Astrocyte of the cerebellum (primary cell): ENCODE data around the gene HAPLN3.

Experiments used
- DNase-seq: peaks from one replicate; pipeline ENCODE4 v3.0.0-alpha.2; 2011; ENCODE audit warnings: low read depth
- H3K4me3 ChIP-seq: 2 replicates; pipeline ENCODE4 v1.5.1; 2011; ENCODE audit warnings: mild to moderate bottlenecking, low read depth, low read length, moderate library complexity
- in situ Hi-C: cut with HindIII; loops from 2 replicates; pipeline ENCODE4 v1.10.0; 2017; ENCODE audit warnings: low sequenced_read_pairs
- TF ChIP-seq, protein P1 (sequence below): IDR thresholded peaks from 2 replicates; pipeline ENCODE4 v1.5.1; 2012; ENCODE audit warnings: low read length, low read depth, moderate library complexity, mild to moderate bottlenecking; ENCODE audit errors: missing control alignments

The HAPLN3 gene

DNA sequence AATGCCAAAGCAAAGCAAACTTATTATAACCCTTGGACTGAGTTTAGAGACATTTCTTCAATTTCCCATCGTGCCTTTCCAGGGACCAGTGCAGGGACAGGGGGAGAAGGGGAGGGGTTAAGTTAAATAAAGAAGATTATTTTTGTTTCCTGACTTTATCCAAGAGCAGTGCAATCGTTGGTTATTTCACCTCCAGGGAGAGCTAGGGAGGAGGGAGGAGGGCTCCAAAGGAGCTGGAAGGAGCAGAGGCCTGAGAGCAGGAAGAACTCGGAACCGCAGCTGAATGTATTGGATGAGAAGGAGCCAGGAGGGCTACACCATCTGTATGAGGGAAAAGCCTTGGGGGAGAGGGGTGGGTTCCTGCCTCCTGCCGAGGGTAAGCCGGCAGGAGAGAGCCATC is 20.7 kb downstream of the HAPLN3 start:
- H3K4me3 ChIP-seq: no peak overlapping the region
- TF ChIP-seq, protein P1, sequence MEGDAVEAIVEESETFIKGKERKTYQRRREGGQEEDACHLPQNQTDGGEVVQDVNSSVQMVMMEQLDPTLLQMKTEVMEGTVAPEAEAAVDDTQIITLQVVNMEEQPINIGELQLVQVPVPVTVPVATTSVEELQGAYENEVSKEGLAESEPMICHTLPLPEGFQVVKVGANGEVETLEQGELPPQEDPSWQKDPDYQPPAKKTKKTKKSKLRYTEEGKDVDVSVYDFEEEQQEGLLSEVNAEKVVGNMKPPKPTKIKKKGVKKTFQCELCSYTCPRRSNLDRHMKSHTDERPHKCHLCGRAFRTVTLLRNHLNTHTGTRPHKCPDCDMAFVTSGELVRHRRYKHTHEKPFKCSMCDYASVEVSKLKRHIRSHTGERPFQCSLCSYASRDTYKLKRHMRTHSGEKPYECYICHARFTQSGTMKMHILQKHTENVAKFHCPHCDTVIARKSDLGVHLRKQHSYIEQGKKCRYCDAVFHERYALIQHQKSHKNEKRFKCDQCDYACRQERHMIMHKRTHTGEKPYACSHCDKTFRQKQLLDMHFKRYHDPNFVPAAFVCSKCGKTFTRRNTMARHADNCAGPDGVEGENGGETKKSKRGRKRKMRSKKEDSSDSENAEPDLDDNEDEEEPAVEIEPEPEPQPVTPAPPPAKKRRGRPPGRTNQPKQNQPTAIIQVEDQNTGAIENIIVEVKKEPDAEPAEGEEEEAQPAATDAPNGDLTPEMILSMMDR: no peak
- DNase-seq: no peak
- in situ Hi-C loops: no loop called here

DNA sequence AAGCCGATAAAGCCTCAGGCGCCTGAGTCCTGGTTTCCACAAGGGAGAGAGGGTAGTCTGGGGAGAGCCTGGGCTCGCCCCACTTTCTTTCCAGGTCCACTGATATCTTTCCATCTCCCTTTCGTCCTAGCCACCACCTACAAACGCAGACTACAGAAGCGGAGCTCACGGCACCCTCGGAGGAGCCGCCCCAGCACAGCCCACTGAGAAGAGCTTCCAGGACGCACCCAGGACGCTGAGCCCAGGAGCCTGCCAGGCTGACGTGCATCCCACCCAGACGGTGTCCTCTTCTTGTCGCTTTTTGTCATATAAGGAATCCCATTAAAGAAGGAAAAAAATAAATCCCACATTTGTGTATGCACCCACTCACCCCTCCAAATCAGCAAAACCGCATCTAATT is 21.1 kb downstream of the HAPLN3 start:
- DNase-seq: no peak
- no peak overlapping the region for H3K4me3 ChIP-seq
- TF ChIP-seq, protein P1: no peak
- in situ Hi-C loops: no loop called here

DNA sequence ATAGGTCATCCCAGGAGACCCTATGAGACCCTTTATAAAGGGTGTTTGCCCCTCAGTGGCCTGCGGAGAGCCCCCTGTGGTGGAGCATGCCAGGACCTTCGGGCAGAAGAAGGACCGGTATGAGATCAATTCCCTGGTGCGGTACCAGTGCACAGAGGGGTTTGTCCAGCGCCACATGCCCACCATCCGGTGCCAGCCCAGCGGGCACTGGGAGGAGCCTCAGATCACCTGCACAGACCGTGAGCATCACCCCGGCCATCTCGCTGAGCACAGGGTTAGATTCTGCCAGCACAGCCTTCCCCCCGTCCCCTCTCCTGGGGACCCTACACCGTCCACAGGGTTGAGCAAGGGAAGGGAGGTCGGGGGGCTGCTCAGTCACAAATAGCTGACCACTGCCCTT is 21.6 kb downstream of the HAPLN3 start:
- no peak overlapping the region for H3K4me3 ChIP-seq
- no peak for DNase-seq
- in situ Hi-C loops: no loop called here
- TF ChIP-seq, protein P1: no peak

DNA sequence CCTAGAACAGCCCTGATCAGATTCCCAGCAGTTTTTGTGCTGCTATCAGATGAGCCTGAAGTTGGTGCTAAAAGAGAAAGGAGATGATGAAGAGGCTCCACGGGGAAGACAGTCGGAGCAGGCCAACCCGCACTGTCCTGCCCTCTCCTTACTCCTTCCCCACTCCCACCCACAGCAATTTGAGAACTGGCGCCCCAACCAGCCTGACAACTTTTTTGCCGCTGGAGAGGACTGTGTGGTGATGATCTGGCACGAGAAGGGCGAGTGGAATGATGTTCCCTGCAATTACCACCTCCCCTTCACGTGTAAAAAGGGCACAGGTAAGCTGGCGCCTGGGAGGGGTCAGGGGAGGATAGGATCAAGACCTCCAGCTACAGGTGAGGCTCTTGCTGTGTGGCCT is 22.6 kb downstream of the HAPLN3 start:
- DNase-seq: no peak
- in situ Hi-C loops: no loop called here
- H3K4me3 ChIP-seq: no peak overlapping the region
- TF ChIP-seq, protein P1: no peak

DNA sequence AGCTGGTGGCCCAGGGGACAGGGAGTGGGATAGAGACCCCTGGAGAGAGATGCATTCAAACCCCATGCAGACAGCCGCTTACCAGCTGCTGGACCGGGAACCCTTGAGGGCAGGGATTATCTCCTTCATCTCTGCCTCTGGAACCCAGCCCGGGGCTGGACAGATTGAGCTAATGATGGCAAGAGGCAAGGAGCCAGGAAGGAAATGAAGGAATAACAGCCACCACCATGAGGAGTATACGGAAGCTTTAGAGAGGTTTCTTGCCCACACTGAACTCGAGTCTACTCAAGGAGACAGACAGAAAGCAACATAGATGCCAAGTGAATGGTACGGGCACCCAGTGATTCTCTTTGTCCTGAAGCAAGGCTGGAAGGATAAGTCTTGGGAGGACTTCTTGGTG is 23.2 kb downstream of the HAPLN3 start:
- TF ChIP-seq, protein P1: no peak
- H3K4me3 ChIP-seq: no peak overlapping the region
- in situ Hi-C loops: no loop called here
- DNase-seq: no peak

DNA sequence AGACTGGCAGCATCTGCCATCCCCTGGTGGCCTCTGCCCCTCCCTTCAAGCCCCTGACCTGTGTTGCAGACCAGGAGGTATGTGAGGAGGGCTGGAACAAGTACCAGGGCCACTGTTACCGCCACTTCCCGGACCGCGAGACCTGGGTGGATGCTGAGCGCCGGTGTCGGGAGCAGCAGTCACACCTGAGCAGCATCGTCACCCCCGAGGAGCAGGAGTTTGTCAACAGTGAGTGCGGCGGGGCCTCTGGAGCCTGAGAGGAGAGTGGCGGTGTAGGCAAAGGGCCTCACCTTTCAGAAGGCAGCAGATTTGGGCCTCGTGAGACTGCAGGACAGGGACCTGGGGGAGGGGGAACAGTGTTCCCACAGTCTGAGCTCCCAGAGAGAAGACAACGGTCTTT is 24.0 kb downstream of the HAPLN3 start:
- in situ Hi-C loops: no loop called here
- no peak for DNase-seq
- H3K4me3 ChIP-seq: no peak overlapping the region
- TF ChIP-seq, protein P1: no peak

DNA sequence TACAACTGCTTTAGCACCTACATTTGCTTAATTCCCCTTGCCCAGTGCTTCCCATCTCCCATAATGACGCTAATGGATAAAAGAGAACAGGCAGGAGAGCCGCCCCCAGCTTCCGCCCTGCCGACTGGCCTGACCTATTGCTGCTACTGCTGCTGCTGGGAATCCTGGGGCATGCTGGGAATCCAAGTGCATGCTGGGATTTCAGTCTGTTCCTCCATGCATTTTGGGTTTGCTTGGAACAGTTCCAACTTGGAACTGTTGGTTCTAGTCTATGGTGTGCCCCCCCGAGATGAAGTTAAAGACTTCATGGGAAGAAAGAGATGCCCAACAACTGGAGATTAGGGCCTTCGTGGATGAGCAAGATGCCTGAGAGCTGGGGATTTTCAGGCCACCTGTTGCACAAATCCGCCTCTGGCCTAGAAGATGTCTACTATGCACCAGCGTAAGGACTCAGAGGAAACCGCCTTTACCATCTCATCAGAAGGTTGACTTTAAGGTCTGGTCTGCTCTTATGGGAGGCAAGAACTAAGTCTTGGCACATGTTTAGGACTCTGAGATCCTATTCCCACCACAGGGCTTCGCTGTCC is 29.0 kb downstream of the HAPLN3 start:
- no peak overlapping the region for H3K4me3 ChIP-seq
- in situ Hi-C loops: no loop called here
- no peak for DNase-seq
- TF ChIP-seq, protein P1: no peak
